Astrocyte of the spinal cord (primary cell): ENCODE data around the gene RPP21.

Experiments
- DNase-seq: peaks from one replicate; pipeline ENCODE4 v3.0.0; 2011; ENCODE audit warnings: low read depth, low spot score
- H3K4me3 ChIP-seq: 2 replicates; pipeline ENCODE4 v1.5.1; 2011; ENCODE audit warnings: low read depth, mild to moderate bottlenecking, low read length, moderate library complexity
- CTCF ChIP-seq: IDR thresholded peaks from 2 replicates; pipeline ENCODE4 v1.5.1; 2012; ENCODE audit warnings: low read depth, mild to moderate bottlenecking, low read length, inconsistent platforms
- in situ Hi-C: cut with HindIII; loops from 2 replicates; pipeline ENCODE4 v1.10.0; 2017; ENCODE audit warnings: low sequenced_read_pairs

The RPP21 gene

GRCh38 chr6:30322527-30323501 is 22.1 kb upstream of the RPP21 start:
- in situ Hi-C loops: no loop called here
- TF ChIP-seq CTCF: no peak
- no peak overlapping the region for H3K4me3 ChIP-seq
- peak; percentile 46 for DNase-seq

- no peak for DNase-seq
- no peak for TF ChIP-seq CTCF
- no peak overlapping the region for H3K4me3 ChIP-seq
- in situ Hi-C loops: no loop called here
Observed at GRCh38 chr6:30323806-30324205, 21.1 kb upstream of the RPP21 start.

GRCh38 chr6:30325150-30325872 is 19.6 kb upstream of the RPP21 start:
- DNase-seq: peak; percentile 42
- no peak for TF ChIP-seq CTCF
- in situ Hi-C loops: no loop called here
- peak overlapping the region; percentile 93 for H3K4me3 ChIP-seq

- peak overlapping the region; percentile 93 for H3K4me3 ChIP-seq
- in situ Hi-C loops: no loop called here
- no peak for DNase-seq
- no peak for TF ChIP-seq CTCF
Observed at GRCh38 chr6:30325873-30326525, 19.0 kb upstream of the RPP21 start.

GRCh38 chr6:30326526-30327231 is 18.3 kb upstream of the RPP21 start, which contains the start of gene TRIM39:
TRIM39 (plus strand) TSS chr6:30326927; CDS start chr6:30329318, 2,391 bp downstream.
- peak within 1 kb of the TSS; percentile 93 for H3K4me3 ChIP-seq
- TF ChIP-seq CTCF: no peak
- in situ Hi-C loops: no loop called here
- peak; percentile 86 for DNase-seq
